OCI-LY1 (cell line): ENCODE results near the gene SPATA46.

Experiments used
- EZH2 ChIP-seq: fragments of 200-600 bp; sonication (generic), shearing (Covaris generic); IDR thresholded peaks from 2 replicates; pipeline ENCODE4 v1.8.0; 2017; ENCODE audit warnings: borderline replicate concordance, mixed run types, mild to moderate bottlenecking, antibody characterized with exemption, low read length, moderate library complexity, mixed read lengths
- TF ChIP-seq, protein P1 (sequence below): fragments of 200-600 bp; sonication (generic), shearing (Covaris generic); IDR thresholded peaks from 2 replicates; pipeline ENCODE4 v1.5.1; 2017; ENCODE audit warnings: mild to moderate bottlenecking, antibody characterized with exemption, low read length, moderate library complexity, mixed read lengths

DNA sequence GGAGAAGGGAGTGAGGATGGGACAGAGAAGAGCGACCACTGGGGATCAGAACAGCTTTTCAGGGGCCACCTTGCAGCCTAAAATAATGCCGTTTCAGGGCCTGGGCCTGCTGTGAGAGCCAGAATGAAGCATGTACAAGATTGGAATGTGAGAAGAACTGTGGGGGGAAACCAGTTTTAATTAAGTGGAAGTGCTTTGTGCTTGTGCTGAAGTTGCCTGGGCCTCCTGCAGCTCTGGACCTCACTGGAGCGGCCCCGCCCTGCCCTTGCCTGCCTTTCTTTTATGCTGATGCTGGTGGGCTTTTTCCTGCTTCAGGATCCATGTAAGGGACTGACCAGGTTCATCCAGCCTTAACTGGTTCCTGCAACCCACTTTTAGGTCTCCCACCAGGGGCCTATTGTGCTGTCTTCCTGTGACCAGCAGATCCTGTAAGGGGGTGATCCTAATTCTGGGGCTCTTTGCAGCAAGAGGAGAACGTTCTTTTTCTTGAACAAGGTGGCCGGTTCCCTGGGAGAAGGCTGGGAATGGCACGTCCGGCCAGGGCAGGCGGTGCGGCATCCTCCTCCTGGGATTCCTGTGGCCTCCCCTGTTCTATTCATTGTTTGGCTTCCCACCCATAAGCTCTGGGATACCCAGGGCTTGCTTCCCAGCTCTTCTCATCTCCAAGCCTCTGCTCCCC, 8.1 kb upstream of the SPATA46 start:
- TF ChIP-seq, protein P1, sequence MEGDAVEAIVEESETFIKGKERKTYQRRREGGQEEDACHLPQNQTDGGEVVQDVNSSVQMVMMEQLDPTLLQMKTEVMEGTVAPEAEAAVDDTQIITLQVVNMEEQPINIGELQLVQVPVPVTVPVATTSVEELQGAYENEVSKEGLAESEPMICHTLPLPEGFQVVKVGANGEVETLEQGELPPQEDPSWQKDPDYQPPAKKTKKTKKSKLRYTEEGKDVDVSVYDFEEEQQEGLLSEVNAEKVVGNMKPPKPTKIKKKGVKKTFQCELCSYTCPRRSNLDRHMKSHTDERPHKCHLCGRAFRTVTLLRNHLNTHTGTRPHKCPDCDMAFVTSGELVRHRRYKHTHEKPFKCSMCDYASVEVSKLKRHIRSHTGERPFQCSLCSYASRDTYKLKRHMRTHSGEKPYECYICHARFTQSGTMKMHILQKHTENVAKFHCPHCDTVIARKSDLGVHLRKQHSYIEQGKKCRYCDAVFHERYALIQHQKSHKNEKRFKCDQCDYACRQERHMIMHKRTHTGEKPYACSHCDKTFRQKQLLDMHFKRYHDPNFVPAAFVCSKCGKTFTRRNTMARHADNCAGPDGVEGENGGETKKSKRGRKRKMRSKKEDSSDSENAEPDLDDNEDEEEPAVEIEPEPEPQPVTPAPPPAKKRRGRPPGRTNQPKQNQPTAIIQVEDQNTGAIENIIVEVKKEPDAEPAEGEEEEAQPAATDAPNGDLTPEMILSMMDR = no peak
- TF ChIP-seq EZH2 = no peak
